ENCODE data around the gene SYNRG.

Gene SYNRG

GRCh38 chr17:37532756-37533155, 76.5 kb downstream of the SYNRG start:
- Histone ChIP-seq H3K36me3 (ENCODE audit: insufficient read depth, low read depth, low read length) (peaks cover 67% of the 10 kb centered on the region), H3K27ac (ENCODE audit: low read length) (no peak overlapping the region), H3K4me3 (ENCODE audit: low read length) (no peak overlapping the region), H3K4me1 (ENCODE audit: insufficient read depth, low read length) (no peaks in the 10 kb centered on the region), H3K9me3 (ENCODE audit: insufficient read depth, low read depth, low read length) (no peaks in the 10 kb centered on the region), H3K9ac (ENCODE audit: low read depth, low read length) (no peak overlapping the region), H3K27me3 (ENCODE audit: insufficient read depth, low read length) (no peaks in the 10 kb centered on the region)

GRCh38 chr17:37530420-37530819, 78.8 kb downstream of the SYNRG start:
- no peak overlapping the region for H3K9ac ChIP-seq (ENCODE audit: low read depth, low read length)
- H3K9me3 ChIP-seq (ENCODE audit: insufficient read depth, low read depth, low read length), result no peaks in the 10 kb centered on the region
- no peak overlapping the region for H3K27ac ChIP-seq (ENCODE audit: low read length)
- H3K27me3 ChIP-seq (ENCODE audit: insufficient read depth, low read length), result no peaks in the 10 kb centered on the region
- peaks cover 51% of the 10 kb centered on the region for H3K36me3 ChIP-seq (ENCODE audit: insufficient read depth, low read depth, low read length)
- no peaks in the 10 kb centered on the region for H3K4me1 ChIP-seq (ENCODE audit: insufficient read depth, low read length)
- H3K4me3 ChIP-seq (ENCODE audit: low read length), result no peak overlapping the region

- Histone ChIP-seq H3K27me3 (ENCODE audit: insufficient read depth, low read length) (no peaks in the 10 kb centered on the region), H3K27ac (ENCODE audit: low read length) (no peak overlapping the region), H3K36me3 (ENCODE audit: insufficient read depth, low read depth, low read length) (peaks cover 57% of the 10 kb centered on the region)
These were observed 81.9 kb downstream of the SYNRG start for GRCh38 chr17:37527249-37527851.

GRCh38 chr17:37523715-37524219, 85.5 kb downstream of the SYNRG start:
- Histone ChIP-seq H3K4me1 (ENCODE audit: insufficient read depth, low read length) (no peaks in the 10 kb centered on the region), H3K9me3 (ENCODE audit: insufficient read depth, low read depth, low read length) (no peaks in the 10 kb centered on the region), H3K27me3 (ENCODE audit: insufficient read depth, low read length) (no peaks in the 10 kb centered on the region), H3K36me3 (ENCODE audit: insufficient read depth, low read depth, low read length) (peaks cover 37% of the 10 kb centered on the region), H3K27ac (ENCODE audit: low read length) (no peak overlapping the region), H3K4me3 (ENCODE audit: low read length) (no peak overlapping the region), H3K9ac (ENCODE audit: low read depth, low read length) (no peak overlapping the region)

More at GRCh38 chr17:37527249-37527851, 81.9 kb downstream of the SYNRG start:
- no peaks in the 10 kb centered on the region for H3K9me3 ChIP-seq (ENCODE audit: insufficient read depth, low read depth, low read length)
- no peak overlapping the region for H3K4me3 ChIP-seq (ENCODE audit: low read length)
- no peaks in the 10 kb centered on the region for H3K4me1 ChIP-seq (ENCODE audit: insufficient read depth, low read length)
- no peak overlapping the region for H3K9ac ChIP-seq (ENCODE audit: low read depth, low read length)

GRCh38 chr17:37521821-37522220, 87.4 kb downstream of the SYNRG start:
- Histone ChIP-seq H3K27me3 (ENCODE audit: insufficient read depth, low read length) (no peaks in the 10 kb centered on the region), H3K36me3 (ENCODE audit: insufficient read depth, low read depth, low read length) (peaks cover 45% of the 10 kb centered on the region), H3K9me3 (ENCODE audit: insufficient read depth, low read depth, low read length) (no peaks in the 10 kb centered on the region), H3K4me3 (ENCODE audit: low read length) (no peak overlapping the region), H3K9ac (ENCODE audit: low read depth, low read length) (no peak overlapping the region), H3K4me1 (ENCODE audit: insufficient read depth, low read length) (no peaks in the 10 kb centered on the region), H3K27ac (ENCODE audit: low read length) (no peak overlapping the region)

- H3K4me1 ChIP-seq (ENCODE audit: insufficient read depth, low read length), result no peaks in the 10 kb centered on the region
- peaks cover 42% of the 10 kb centered on the region for H3K36me3 ChIP-seq (ENCODE audit: insufficient read depth, low read depth, low read length)
- H3K27ac ChIP-seq (ENCODE audit: low read length), result no peak overlapping the region
These were observed 89.0 kb downstream of the SYNRG start for GRCh38 chr17:37520174-37520573.

GRCh38 chr17:37519251-37519985, 89.8 kb downstream of the SYNRG start:
- peaks cover 41% of the 10 kb centered on the region for H3K36me3 ChIP-seq (ENCODE audit: insufficient read depth, low read depth, low read length)
- no peak overlapping the region for H3K27ac ChIP-seq (ENCODE audit: low read length)
- H3K27me3 ChIP-seq (ENCODE audit: insufficient read depth, low read length), result no peaks in the 10 kb centered on the region
- no peak overlapping the region for H3K9ac ChIP-seq (ENCODE audit: low read depth, low read length)
- no peaks in the 10 kb centered on the region for H3K4me1 ChIP-seq (ENCODE audit: insufficient read depth, low read length)
- no peak overlapping the region for H3K4me3 ChIP-seq (ENCODE audit: low read length)
- H3K9me3 ChIP-seq (ENCODE audit: insufficient read depth, low read depth, low read length), result no peaks in the 10 kb centered on the region

More at GRCh38 chr17:37520174-37520573, 89.0 kb downstream of the SYNRG start:
- H3K9me3 ChIP-seq (ENCODE audit: insufficient read depth, low read depth, low read length), result no peaks in the 10 kb centered on the region
- no peak overlapping the region for H3K9ac ChIP-seq (ENCODE audit: low read depth, low read length)
- H3K27me3 ChIP-seq (ENCODE audit: insufficient read depth, low read length), result no peaks in the 10 kb centered on the region
- H3K4me3 ChIP-seq (ENCODE audit: low read length), result no peak overlapping the region

- no peaks in the 10 kb centered on the region for H3K9me3 ChIP-seq (ENCODE audit: insufficient read depth, low read depth, low read length)
- no peak overlapping the region for H3K27ac ChIP-seq (ENCODE audit: low read length)
- H3K4me3 ChIP-seq (ENCODE audit: low read length), result no peak overlapping the region
These were observed 90.4 kb downstream of the SYNRG start for GRCh38 chr17:37518826-37519225.

GRCh38 chr17:37517881-37518280, 91.3 kb downstream of the SYNRG start:
- H3K4me1 ChIP-seq (ENCODE audit: insufficient read depth, low read length), result no peaks in the 10 kb centered on the region
- no peaks in the 10 kb centered on the region for H3K9me3 ChIP-seq (ENCODE audit: insufficient read depth, low read depth, low read length)
- H3K27me3 ChIP-seq (ENCODE audit: insufficient read depth, low read length), result no peaks in the 10 kb centered on the region
- H3K4me3 ChIP-seq (ENCODE audit: low read length), result no peak overlapping the region
- H3K27ac ChIP-seq (ENCODE audit: low read length), result no peak overlapping the region
- H3K36me3 ChIP-seq (ENCODE audit: insufficient read depth, low read depth, low read length), result peaks cover 42% of the 10 kb centered on the region
- no peak overlapping the region for H3K9ac ChIP-seq (ENCODE audit: low read depth, low read length)

More at GRCh38 chr17:37518826-37519225, 90.4 kb downstream of the SYNRG start:
- Histone ChIP-seq H3K27me3 (ENCODE audit: insufficient read depth, low read length) (no peaks in the 10 kb centered on the region), H3K4me1 (ENCODE audit: insufficient read depth, low read length) (no peaks in the 10 kb centered on the region), H3K9ac (ENCODE audit: low read depth, low read length) (no peak overlapping the region), H3K36me3 (ENCODE audit: insufficient read depth, low read depth, low read length) (peaks cover 39% of the 10 kb centered on the region)

GRCh38 chr17:37516127-37516571, 93.1 kb downstream of the SYNRG start:
- H3K27ac ChIP-seq (ENCODE audit: low read length), result no peak overlapping the region
- no peaks in the 10 kb centered on the region for H3K9me3 ChIP-seq (ENCODE audit: insufficient read depth, low read depth, low read length)
- no peaks in the 10 kb centered on the region for H3K27me3 ChIP-seq (ENCODE audit: insufficient read depth, low read length)
- H3K36me3 ChIP-seq (ENCODE audit: insufficient read depth, low read depth, low read length), result peaks cover 52% of the 10 kb centered on the region
- H3K9ac ChIP-seq (ENCODE audit: low read depth, low read length), result no peak overlapping the region
- no peak overlapping the region for H3K4me3 ChIP-seq (ENCODE audit: low read length)
- no peaks in the 10 kb centered on the region for H3K4me1 ChIP-seq (ENCODE audit: insufficient read depth, low read length)

- no peaks in the 10 kb centered on the region for H3K4me1 ChIP-seq (ENCODE audit: insufficient read depth, low read length)
- no peak overlapping the region for H3K9ac ChIP-seq (ENCODE audit: low read depth, low read length)
- no peak overlapping the region for H3K4me3 ChIP-seq (ENCODE audit: low read length)
- peaks cover 39% of the 10 kb centered on the region for H3K36me3 ChIP-seq (ENCODE audit: insufficient read depth, low read depth, low read length)
- no peak overlapping the region for H3K27ac ChIP-seq (ENCODE audit: low read length)
- no peaks in the 10 kb centered on the region for H3K9me3 ChIP-seq (ENCODE audit: insufficient read depth, low read depth, low read length)
- no peaks in the 10 kb centered on the region for H3K27me3 ChIP-seq (ENCODE audit: insufficient read depth, low read length)
These were observed 95.5 kb downstream of the SYNRG start for GRCh38 chr17:37513711-37514110.

All from iPS-20b (cell line).